GM12873 (cell line): ENCODE results near the gene PPP4R2.

Experiments used
- CTCF ChIP-seq: IDR thresholded peaks from 2 replicates; pipeline ENCODE4 v1.5.1; 2012; ENCODE audit warnings: low read depth, mild to moderate bottlenecking, moderate library complexity, low read length, control low read depth; ENCODE audit not compliant: insufficient read depth; ENCODE audit errors: missing control alignments

The PPP4R2 gene

GRCh38 chr3:72957297-72957696 is 39.3 kb upstream of the PPP4R2 start:
- TF ChIP-seq CTCF = no peak

- no peak for TF ChIP-seq CTCF
These were observed 37.3 kb upstream of the PPP4R2 start for GRCh38 chr3:72959336-72959735.

GRCh38 chr3:72960812-72961518 is 35.6 kb upstream of the PPP4R2 start:
- no peak for TF ChIP-seq CTCF

GRCh38 chr3:72961752-72962151 is 34.9 kb upstream of the PPP4R2 start:
- TF ChIP-seq CTCF = no peak

- no peak for TF ChIP-seq CTCF
These were observed 34.3 kb upstream of the PPP4R2 start for GRCh38 chr3:72962317-72962716.

GRCh38 chr3:72964633-72965032 is 32.0 kb upstream of the PPP4R2 start:
- TF ChIP-seq CTCF = no peak

- TF ChIP-seq CTCF = no peak
These were observed 28.3 kb upstream of the PPP4R2 start for GRCh38 chr3:72968266-72968664.
